Right lung (tissue), 5 donors: ENCODE data around the gene SLC35A3. TPM values are rescaled to one million over a fixed set of nuclear protein-coding genes. Genes with fewer than 3 reads are reported as not detected.

Experiments used
- DNase-seq, 2 donors: peaks; one replicate each; pipeline ENCODE4 v3.0.0-alpha.2; 2013
- polyA plus RNA-seq, 5 donors: library from polyadenylated mRNA; unstranded; fragments of 120-200 nt; gene quantifications; one replicate each; pipeline versions ENCODE4 v1.2.1 to v1.2.3, GENCODE V29; 2013; ENCODE audit warnings: inconsistent platforms in 1 of 5, low replicate concordance in 1 of 5; ENCODE audit not compliant: insufficient read length in 5 of 5, insufficient read depth in 1 of 5

SLC35A3 gene
- polyA plus RNA-seq, 5 donors, result 20.7 to 41.3 (median 28.9) TPM

DNA sequence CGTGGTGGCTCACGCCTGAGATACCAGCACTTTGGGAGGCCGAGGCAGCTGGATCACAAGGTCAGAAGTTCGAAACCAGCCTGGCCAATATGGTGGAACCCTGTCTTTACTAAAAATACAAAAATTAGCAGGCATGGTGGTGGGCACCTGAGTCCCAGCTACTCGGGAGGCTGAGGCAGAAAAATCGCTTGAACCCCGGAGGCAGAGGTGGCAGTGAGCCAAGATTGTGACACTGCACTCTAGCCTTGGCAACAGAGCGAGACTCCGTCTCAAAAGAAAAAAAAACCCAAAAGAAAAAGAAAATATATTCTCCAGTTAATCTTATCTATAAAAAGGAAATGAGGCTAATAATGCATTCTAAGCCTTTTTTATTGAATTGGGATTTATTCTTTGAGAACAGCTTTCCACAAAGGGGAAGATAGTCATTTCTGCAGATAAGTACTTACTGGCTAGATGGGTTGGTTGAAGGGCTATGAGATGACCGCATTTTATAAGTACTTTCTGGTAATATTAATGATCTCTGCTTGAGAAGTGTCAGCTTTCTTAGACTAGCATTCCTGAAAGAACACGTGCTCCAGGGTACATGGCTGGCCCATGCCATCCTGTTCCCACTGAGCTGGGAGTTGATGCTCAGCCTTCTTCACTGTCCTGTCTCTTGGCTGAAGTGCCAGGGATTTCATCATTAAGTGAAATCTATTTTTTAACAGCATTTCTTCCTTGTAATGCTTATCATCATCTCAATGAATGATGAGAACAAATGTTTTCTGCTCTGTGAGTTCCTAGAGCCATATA, 105.0 kb downstream of the SLC35A3 start:
- DNase-seq, result no peak

DNA sequence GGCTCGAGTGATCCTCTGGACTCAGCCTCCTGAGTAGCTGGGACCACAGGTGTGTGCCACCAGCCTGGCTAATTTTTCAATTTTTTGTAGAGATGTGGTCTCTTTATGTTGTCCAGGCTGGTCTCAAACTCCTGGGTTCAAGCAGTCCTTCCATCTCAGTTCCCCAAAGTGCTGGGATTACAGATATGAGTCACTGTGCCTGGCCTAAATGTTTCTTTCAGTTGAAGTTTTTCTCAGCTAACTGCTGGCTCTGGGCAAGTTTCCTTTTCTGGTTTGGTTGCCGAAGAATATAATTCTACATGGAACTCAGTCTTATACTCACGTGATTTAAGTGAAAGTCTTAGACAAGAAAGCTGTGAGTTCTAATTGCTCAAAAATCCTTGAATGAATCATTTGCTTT, 106.0 kb downstream of the SLC35A3 start:
- no peak for DNase-seq

DNA sequence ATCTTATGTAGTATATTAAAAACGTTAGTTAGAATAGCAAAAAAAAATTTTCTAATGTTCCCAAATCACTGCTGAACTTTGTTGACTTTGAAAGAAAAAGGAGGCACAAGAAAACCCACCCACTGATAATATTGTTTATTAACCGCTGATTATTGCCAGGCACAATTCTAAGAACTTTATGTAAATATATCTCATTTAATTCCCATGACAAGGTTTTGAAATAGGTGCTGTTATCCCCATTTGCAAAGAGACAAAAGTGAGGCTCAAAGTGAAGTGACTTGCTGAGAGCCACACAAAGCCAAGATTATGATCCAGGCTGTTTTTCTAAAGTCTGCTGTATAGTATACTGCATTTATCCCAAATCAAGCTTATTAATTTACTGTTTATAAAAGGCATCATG, 106.5 kb downstream of the SLC35A3 start:
- no peak for DNase-seq

DNA sequence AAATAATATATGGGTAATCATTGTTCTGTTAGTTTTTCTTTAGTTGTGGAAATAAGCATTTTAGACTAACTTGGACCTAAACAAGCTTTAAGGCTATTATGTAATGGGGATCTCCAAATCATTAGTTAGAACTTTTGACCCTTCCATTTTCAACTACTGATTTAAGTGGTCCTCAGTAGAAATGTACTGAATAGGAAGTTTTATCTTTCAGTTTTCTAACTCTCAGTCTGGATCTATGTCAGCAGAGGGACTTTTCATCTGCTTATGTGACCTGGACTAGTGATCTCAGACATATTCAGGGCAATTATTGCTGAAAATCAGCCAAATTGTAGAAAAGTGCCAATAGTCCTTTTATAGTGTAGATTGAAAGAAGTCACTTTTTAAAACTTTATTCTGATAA, 106.9 kb downstream of the SLC35A3 start:
- DNase-seq, result no peak

DNA sequence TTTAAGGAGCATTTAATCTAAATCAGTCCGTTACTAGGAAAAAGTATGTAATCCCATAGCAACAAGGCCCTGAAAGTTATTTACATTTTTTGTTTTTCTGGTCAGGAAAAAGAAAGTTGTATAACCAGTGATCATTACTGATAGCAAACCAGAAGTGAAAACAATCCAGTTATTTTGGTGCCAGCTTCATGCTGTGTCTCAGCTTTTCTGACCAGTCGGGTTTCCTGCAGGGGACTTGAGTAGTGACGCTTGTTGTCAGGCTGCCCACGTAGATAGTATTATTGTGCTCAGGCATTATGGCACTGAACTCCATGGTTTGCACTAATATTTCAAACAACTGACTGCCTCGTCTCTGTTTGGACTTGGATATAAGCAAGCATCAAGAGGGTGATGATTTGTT, 107.7 kb downstream of the SLC35A3 start:
- no peak for DNase-seq

DNA sequence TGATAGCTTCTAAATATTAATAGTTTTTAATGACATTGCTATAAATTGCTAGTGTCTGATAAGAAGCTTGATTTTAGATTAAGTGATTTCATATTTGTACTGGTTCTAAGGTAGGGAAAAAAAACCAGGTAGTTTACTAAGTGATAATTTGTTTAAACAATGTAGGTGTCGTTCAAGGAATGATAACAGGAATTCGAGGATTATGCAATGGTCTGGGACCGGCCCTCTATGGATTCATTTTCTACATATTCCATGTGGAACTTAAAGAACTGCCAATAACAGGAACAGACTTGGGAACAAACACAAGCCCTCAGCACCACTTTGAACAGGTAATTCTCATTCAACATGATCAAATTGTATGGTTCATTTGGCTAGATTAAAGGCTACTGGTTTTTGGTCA, 110.5 kb downstream of the SLC35A3 start:
- DNase-seq, result no peak

Other genes with a start within 250 kb of the SLC35A3 start
- 10 to 100 TPM in 4 of 5 donors, 1 to 10 TPM in 1; 7.8 to 14.1 (median 11.6) TPM for gene FRRS1, start 203.4 kb upstream of the SLC35A3 start, polyA plus RNA-seq
- 10 to 100 TPM; 18.0 to 24.9 (median 21.0) TPM for gene AGL, start 119.6 kb upstream of the SLC35A3 start, polyA plus RNA-seq
- 10 to 100 TPM in 2 of 5 donors, 1 to 10 TPM in 3; 5.6 to 13.4 (median 9.7) TPM for gene SASS6, start 162.9 kb downstream of the SLC35A3 start, polyA plus RNA-seq
- 10 to 100 TPM; 30.9 to 63.7 (median 48.5) TPM for gene TRMT13, start 163.2 kb downstream of the SLC35A3 start, polyA plus RNA-seq
- gene LRRC39, start 208.3 kb downstream of the SLC35A3 start, polyA plus RNA-seq, result 1 to 10 TPM; 3.7 to 8.0 (median 5.2) TPM